SK-N-MC (cell line): Measurements from ENCODE around the gene PELI2.

Experiments used
- EZH2 ChIP-seq: fragments of 200-600 bp; sonication (generic); IDR thresholded peaks from one replicate; pipeline ENCODE4 v1.6.1; 2017; ENCODE audit warnings: antibody characterized with exemption
- POLR2AphosphoS5 ChIP-seq: IDR thresholded peaks from 2 replicates; pipeline ENCODE4 v1.6.1; 2012; ENCODE audit warnings: mild to moderate bottlenecking, low read depth, low read length, borderline replicate concordance

- TF ChIP-seq EZH2, result no peak
- TF ChIP-seq POLR2AphosphoS5, result no peak
Observed at GRCh38 chr14:56156096-56156495, 37.9 kb downstream of the PELI2 start.
